ENCODE measurements around the gene ADAM33.

ADAM33 gene

GRCh38 chr20:3691306-3691705 lies 9.5 kb upstream of the ADAM33 start:
- DNase-seq (ENCODE audit: low spot score): no peak
- no peak for TF ChIP-seq CTCF (IDR thresholded peaks at IDR 0.05; ENCODE audit: extremely low read depth, insufficient read depth, missing control alignments)
- in situ Hi-C loops (cut with MboI; ENCODE audit: low pct_unique_long_range_greater_than_20kb, low sequenced_read_pairs, unreplicated experiment): no loop called here

GRCh38 chr20:3690413-3690812 lies 8.6 kb upstream of the ADAM33 start:
- DNase-seq (ENCODE audit: low spot score): no peak
- no peak for TF ChIP-seq CTCF (IDR thresholded peaks at IDR 0.05; ENCODE audit: extremely low read depth, insufficient read depth, missing control alignments)
- in situ Hi-C loops (cut with MboI; ENCODE audit: low pct_unique_long_range_greater_than_20kb, low sequenced_read_pairs, unreplicated experiment): no loop called here

GRCh38 chr20:3689978-3690377 lies 8.2 kb upstream of the ADAM33 start:
- no peak for DNase-seq (ENCODE audit: low spot score)
- in situ Hi-C loops (cut with MboI; ENCODE audit: low pct_unique_long_range_greater_than_20kb, low sequenced_read_pairs, unreplicated experiment): no loop called here
- no peak for TF ChIP-seq CTCF (IDR thresholded peaks at IDR 0.05; ENCODE audit: extremely low read depth, insufficient read depth, missing control alignments)

- no peak for DNase-seq (ENCODE audit: low spot score)
- in situ Hi-C loops (cut with MboI; ENCODE audit: low pct_unique_long_range_greater_than_20kb, low sequenced_read_pairs, unreplicated experiment): no loop called here
- TF ChIP-seq CTCF (IDR thresholded peaks at IDR 0.05; ENCODE audit: extremely low read depth, insufficient read depth, missing control alignments): no peak
Measured at GRCh38 chr20:3687655-3688054, 5.8 kb upstream of the ADAM33 start.

GRCh38 chr20:3686867-3687321 lies 5.1 kb upstream of the ADAM33 start:
- no peak for DNase-seq (ENCODE audit: low spot score)
- no peak for TF ChIP-seq CTCF (IDR thresholded peaks at IDR 0.05; ENCODE audit: extremely low read depth, insufficient read depth, missing control alignments)
- in situ Hi-C loops (cut with MboI; ENCODE audit: low pct_unique_long_range_greater_than_20kb, low sequenced_read_pairs, unreplicated experiment): no loop called here

- DNase-seq (ENCODE audit: low spot score): no peak
- no peak for TF ChIP-seq CTCF (IDR thresholded peaks at IDR 0.05; ENCODE audit: extremely low read depth, insufficient read depth, missing control alignments)
- in situ Hi-C loops (cut with MboI; ENCODE audit: low pct_unique_long_range_greater_than_20kb, low sequenced_read_pairs, unreplicated experiment): no loop called here
Measured at GRCh38 chr20:3686421-3686820, 4.6 kb upstream of the ADAM33 start.

GRCh38 chr20:3685341-3685740 lies 3.5 kb upstream of the ADAM33 start:
- no peak for DNase-seq (ENCODE audit: low spot score)
- in situ Hi-C loops (cut with MboI; ENCODE audit: low pct_unique_long_range_greater_than_20kb, low sequenced_read_pairs, unreplicated experiment): no loop called here
- no peak for TF ChIP-seq CTCF (IDR thresholded peaks at IDR 0.05; ENCODE audit: extremely low read depth, insufficient read depth, missing control alignments)
